SK-N-SH (cell line): ENCODE measurements around the gene FLT1.

Experiments used
- JUND ChIP-seq: IDR thresholded peaks from 2 replicates; pipeline ENCODE4 v1.4.0; 2012
- NRF1 ChIP-seq: IDR thresholded peaks from 2 replicates; pipeline ENCODE4 v1.6.1; 2012; ENCODE audit warnings: low read depth, mild to moderate bottlenecking, low read length
- PBX3 ChIP-seq: IDR thresholded peaks from 2 replicates; pipeline ENCODE4; 2012
- RFX5 ChIP-seq: IDR thresholded peaks from 2 replicates; pipeline ENCODE4 v1.6.1; 2012; ENCODE audit warnings: mild to moderate bottlenecking, improper control_type of control experiment, low read length
- YY1 ChIP-seq: IDR thresholded peaks from 2 replicates; pipeline ENCODE4 v1.4.0; 2012; ENCODE audit warnings: low read depth, mild to moderate bottlenecking
- TF ChIP-seq, protein P1 (sequence below): fragments of 200-600 bp; sonication (generic); IDR thresholded peaks from 2 replicates; pipeline ENCODE4 v1.6.1; 2017; ENCODE audit warnings: antibody characterized with exemption, mild to moderate bottlenecking, moderate library complexity

GRCh38 chr13:28505543-28506135, 10.7 kb upstream of the FLT1 start:
- TF ChIP-seq NRF1 (no peak), RFX5 (no peak), PBX3 (no peak), JUND (no peak), YY1 (no peak)
- TF ChIP-seq, protein P1, sequence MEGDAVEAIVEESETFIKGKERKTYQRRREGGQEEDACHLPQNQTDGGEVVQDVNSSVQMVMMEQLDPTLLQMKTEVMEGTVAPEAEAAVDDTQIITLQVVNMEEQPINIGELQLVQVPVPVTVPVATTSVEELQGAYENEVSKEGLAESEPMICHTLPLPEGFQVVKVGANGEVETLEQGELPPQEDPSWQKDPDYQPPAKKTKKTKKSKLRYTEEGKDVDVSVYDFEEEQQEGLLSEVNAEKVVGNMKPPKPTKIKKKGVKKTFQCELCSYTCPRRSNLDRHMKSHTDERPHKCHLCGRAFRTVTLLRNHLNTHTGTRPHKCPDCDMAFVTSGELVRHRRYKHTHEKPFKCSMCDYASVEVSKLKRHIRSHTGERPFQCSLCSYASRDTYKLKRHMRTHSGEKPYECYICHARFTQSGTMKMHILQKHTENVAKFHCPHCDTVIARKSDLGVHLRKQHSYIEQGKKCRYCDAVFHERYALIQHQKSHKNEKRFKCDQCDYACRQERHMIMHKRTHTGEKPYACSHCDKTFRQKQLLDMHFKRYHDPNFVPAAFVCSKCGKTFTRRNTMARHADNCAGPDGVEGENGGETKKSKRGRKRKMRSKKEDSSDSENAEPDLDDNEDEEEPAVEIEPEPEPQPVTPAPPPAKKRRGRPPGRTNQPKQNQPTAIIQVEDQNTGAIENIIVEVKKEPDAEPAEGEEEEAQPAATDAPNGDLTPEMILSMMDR, result no peak
